Amniotic epithelial cell (primary cell): ENCODE data around the gene TFCP2.
"Not testable (repeated sequence)": the region's sequence is repeated elsewhere in the genome, so short reads cannot be mapped to it uniquely, and the experiment has no call there.

Experiments used
- DNase-seq: peaks from one replicate; pipeline ENCODE4 v3.0.0-alpha.2; 2010; ENCODE audit warnings: low read depth

The TFCP2 gene

GRCh38 chr12:51172515-51173431, at the start of gene TFCP2:
TFCP2 (minus strand) TSS chr12:51173135; CDS start chr12:51172422, 713 bp downstream.
- peak; percentile 97 for DNase-seq

- DNase-seq = no peak
Measured at GRCh38 chr12:51222461-51222860, 49.5 kb upstream of the TFCP2 start.

GRCh38 chr12:51219857-51220256, 46.9 kb upstream of the TFCP2 start:
- not testable (repeated sequence) for DNase-seq

GRCh38 chr12:51219322-51219721, 46.4 kb upstream of the TFCP2 start:
- DNase-seq = no peak

DNA sequence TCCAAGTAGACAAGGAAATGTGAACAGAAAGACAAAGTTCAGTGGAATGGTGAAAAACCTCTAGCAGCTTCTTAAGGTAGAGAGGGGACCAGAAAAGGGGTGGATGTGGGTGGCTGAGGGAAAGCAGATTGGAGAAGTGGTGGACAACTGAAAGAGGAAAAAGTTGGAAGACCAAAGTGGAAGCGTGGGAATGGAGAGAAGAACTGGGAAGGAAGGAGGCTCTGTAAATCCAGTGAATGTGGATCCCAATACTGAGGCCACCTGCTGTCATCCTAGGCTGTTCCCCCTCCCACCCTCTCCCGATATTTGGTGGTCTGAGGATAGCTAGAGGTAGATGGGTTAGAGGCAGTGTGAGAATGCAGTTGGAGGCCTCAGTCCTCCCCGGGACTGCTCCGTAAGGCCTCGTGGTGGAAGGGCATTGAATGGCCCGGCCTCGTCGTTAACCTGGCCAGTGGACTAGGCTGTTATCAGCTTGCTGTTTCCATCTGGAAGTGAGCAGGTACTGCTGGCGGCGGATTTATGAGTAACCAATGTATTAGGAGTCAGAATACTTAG, 45.7 kb upstream of the TFCP2 start:
- DNase-seq = peak; percentile 2

- DNase-seq = peak; percentile 77
Measured at GRCh38 chr12:51217968-51218606, 45.2 kb upstream of the TFCP2 start, which contains the start of gene POU6F1. POU6F1 (minus strand) TSS chr12:51218062; CDS start chr12:51206836, 11,226 bp downstream.

GRCh38 chr12:51217133-51217967, 44.4 kb upstream of the TFCP2 start:
- DNase-seq = peak; percentile 13

DNA sequence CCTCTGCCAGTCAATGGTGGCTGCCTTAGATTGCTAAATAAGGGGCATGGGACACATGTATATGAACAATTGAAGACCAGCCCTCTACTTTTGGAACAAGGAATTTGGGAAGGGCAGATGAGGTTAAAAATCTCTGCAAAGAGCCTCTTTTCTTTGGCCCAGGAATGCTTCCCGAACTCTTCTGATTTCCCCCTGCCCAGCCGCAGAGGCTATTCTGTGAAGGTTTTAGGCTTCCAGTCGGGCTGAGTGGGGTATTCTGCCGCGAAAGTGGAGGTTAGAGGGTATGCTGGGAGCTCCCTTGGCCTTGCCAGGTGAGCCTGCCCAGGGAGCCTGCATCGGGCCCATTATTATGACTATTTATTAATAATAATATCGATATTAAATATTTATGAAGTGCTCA, 43.7 kb upstream of the TFCP2 start:
- no peak for DNase-seq

- DNase-seq = no peak
Measured at GRCh38 chr12:51214895-51215294, 42.0 kb upstream of the TFCP2 start.

GRCh38 chr12:51210690-51211395, 37.9 kb upstream of the TFCP2 start:
- no peak for DNase-seq

GRCh38 chr12:51209259-51209658, 36.3 kb upstream of the TFCP2 start:
- DNase-seq = no peak

- no peak for DNase-seq
Measured at GRCh38 chr12:51208016-51208660, 35.2 kb upstream of the TFCP2 start.

DNA sequence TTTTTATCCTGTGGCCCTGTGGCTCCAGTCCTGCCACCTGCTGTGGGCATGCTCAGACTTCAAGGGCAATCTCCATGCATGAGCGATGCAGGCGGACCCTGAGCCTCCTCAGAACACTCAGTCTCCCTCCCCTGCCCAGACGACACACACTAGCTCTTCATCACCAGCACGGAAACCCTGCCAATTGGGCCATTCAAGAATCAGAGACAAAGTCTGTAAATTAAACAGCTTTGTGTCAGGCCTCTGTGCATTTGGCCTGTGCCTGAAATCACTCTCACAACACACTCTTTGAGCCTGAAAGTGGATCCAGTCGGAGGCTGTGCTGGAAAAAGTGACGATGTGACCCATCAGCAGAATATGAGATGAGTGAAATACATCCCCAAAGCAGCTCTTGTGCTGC, 32.4 kb upstream of the TFCP2 start:
- no peak for DNase-seq

DNA sequence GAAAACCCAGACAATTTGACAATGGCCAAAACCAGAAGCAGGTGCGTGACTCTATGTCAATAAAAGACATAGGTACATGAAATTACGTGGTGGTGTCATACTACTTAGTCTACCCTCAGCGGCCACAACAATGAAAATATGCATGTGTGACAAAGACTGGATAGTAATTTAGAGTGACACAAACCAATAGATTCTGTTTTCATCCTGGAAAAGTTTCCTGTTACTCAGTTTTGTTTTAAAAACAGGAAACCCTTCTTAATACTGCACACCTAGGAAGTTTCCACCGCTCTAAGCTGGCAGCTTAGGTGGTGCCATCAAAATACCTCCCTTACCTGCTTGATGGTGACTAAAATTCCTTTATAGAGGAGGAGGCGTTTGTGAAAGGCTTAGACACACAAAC, 29.8 kb upstream of the TFCP2 start:
- DNase-seq = no peak

- DNase-seq = peak; percentile 40
Measured at GRCh38 chr12:51200806-51201205, 27.9 kb upstream of the TFCP2 start.

DNA sequence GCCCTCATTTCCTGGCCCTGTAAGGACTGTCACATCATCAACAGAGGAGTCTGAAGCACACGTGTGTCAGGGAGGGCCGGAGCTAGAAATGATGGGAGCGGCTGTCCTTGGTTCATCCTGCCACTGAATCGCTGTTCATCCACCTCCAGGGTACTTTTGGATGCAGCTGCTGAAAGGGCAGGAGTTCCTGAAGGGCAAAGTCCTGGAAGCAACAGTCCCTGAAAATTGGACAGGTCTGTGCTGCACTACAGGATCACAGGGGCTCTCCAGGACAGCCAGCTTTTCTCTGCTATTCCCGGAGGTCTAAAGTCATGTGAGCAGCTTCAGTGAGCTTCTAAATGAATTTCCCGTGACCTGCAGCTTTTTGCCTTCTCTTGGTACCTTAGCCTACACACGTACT, 27.2 kb upstream of the TFCP2 start:
- no peak for DNase-seq

GRCh38 chr12:51199366-51199945, 26.5 kb upstream of the TFCP2 start:
- no peak for DNase-seq

DNA sequence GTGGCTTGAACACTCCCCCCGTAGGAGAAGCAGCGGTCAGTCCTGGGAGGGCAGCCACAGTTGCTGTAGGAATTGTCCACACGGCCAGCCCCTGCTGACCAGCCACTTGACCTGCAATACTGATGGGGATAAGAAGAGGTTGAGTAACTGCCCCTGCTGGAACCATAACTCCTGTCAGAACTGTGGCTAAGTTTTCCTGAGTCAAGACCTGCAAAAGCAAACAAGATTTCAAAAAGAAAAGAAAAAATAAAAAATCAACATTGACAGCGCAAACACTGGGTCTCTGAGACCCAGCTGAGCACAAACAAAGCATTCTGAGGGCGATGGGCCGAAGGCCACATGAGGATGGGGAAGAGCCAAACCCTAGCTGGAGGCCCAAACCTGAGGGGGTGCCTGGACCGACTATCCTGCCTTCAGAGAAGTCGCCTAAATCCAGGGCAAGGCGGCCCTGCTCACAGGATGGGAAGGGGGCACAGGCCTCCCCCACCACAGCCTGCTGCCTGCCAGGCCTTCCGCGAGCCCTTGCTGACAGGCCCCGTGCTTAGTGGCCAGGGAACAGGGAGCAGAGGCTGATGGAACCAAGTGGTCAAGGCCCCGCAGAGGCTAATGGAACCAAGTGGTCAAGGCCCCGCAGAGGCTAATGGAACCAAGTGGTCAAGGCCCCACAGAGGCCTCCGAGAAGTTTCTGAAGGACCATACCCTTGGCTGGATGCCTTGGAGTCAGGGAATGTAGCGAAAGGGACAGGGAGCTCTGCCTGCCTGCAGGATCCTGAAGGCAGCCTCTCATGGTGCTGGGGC, 25.8 kb upstream of the TFCP2 start:
- DNase-seq = peak; percentile 40

DNA sequence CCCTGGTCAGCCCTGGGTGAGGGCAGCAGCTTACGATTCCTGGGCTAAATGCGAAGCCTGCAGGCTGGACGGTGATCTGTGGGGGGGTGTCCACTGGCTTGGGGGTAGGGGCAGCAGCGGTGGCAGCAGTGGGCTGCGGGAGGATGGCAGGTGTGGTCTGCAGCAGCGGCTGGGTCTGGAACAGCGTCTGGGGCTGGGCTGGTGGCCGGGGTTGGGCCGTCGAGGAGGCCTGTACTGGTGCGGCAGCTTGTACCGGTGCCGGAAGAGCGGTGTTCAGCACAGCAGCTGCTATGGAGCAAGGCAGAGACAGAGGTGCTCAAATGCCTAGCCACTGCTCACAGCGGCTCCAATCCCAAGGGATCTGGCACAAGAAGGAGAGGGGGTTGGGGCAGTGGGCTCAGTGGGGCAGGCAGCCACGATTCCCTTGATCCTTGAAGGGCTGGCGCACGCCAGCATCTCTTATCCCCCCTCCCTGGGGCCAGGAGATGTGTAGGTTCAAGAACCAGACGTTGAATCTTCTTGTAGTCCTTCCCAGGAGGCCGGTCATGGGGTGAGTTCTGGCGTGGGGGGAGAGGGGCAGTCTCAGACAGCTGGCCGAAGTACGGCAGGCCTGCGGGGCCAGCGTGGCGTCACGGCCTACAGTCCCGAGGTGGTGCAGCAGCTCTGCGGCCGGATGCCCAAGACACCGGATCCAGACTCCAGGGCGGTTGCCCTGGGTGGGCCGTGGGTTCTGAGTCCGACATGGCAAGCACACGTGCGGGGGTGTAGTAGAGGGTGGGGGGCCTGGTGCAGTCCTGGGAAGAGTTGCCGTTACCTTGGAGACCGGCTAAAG, 25.0 kb upstream of the TFCP2 start:
- no peak for DNase-seq
